HG03066 (cell line): ENCODE data around the gene REXO4.
"Not testable (repeated sequence)": the region's sequence is repeated elsewhere in the genome, so short reads cannot be mapped to it uniquely, and the experiment has no call there.

Source experiments
- ATAC-seq: cut with Tn5 transposase; IDR thresholded peaks from one replicate; pipeline ENCODE4 v1.9.1; 2021; ENCODE audit warnings: low read depth; ENCODE audit not compliant: unreplicated experiment

The REXO4 gene

DNA sequence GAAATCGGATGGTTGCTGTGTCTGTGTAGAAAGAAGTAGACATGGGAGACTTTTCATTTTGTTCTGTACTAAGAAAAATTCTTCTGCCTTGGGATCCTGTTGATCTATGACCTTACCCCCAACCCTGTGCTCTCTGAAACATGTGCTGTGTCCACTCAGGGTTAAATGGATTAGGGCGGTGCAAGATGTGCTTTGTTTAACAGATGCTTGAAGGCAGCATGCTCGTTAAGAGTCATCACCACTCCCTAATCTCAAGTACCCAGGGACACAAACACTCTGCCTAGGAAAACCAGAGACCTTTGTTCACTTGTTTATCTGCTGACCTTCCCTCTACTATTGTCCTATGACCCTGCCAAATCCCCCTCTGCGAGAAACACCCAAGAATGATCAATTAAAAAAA is 26.4 kb downstream of the REXO4 start:
- not testable (repeated sequence) for ATAC-seq

- ATAC-seq: no peak
These were observed 27.1 kb downstream of the REXO4 start for GRCh38 chr9:133390713-133391112.

GRCh38 chr9:133389562-133389961 is 28.2 kb downstream of the REXO4 start:
- no peak for ATAC-seq

DNA sequence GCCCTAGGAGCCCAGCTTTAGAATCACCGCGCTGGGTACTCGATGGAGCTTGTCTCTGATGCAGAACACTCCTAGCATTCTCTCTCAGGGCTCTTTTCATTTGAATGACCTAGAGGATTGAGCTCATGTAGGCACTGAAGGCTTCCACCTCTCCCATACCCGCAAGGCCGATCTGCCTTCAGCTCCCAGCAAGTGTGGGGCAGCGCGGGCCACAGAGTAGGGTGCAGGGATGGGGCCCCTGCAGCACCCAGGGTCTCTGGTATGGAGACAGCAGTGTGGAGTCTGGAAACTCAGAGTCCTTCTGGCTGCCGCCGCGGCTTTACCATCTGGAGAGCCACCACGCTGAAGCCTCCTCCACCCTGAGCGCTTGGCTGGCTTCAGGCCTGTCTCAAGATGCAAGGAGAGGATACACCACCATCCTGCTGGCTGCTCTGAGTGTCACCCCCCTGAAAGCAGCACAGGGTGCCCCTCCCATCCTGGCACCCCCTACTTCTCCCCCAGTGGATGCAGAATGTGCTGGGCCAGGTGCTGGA is 28.7 kb downstream of the REXO4 start:
- ATAC-seq: no peak

- ATAC-seq: no peak
These were observed 30.1 kb downstream of the REXO4 start for GRCh38 chr9:133387680-133388079.

GRCh38 chr9:133386338-133386737 is 31.5 kb downstream of the REXO4 start:
- no peak for ATAC-seq

DNA sequence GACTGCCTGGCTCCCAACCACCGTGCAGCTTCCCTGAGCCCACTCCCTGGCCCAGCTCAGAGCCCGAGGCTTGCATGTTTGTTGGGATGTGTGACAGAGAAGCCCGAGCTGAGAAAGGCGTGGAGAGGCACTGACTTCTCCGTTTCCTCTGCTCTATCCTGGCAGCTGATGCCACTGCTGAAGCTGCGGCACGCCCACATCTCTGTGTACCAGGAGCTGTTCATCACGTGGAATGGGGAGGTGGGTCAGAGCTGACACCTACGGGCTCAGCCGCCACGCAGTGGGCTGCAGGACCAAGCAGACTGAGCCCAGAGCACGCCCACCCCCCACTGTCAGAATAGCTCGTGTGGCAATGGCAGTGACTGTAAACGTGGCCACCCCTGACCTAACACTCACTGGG is 32.4 kb downstream of the REXO4 start:
- no peak for ATAC-seq

DNA sequence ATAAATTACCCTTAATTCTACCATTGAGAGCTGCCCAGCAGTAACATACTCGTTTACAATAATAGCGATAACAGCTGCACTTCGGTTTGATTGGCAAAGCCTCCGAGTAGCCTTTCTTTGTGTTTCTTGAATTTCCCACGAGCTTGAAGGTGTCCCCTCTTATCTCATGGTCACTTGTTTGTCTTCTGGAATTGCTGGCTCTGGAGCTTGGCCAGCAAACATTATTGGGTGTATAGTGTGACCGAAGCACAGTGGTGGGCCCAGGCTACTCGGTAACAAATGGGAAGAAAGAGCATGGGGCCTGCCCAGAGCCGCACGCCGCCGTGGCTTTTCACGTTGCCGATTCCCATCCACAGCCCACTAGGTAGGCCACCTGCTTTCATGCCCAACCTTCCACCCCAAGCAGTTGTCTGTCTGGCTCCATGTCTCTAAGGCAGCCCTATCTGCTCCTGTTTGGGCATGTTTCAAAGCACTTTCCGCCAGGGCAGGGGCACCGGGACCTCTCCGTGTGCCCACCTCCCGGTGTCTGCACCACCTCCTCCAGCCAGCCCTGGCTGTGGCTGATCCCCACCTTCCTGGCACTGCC is 33.0 kb downstream of the REXO4 start:
- ATAC-seq: no peak

- ATAC-seq: no peak
These were observed 34.4 kb downstream of the REXO4 start for GRCh38 chr9:133383438-133383837.

- ATAC-seq: no peak
These were observed 35.2 kb downstream of the REXO4 start for GRCh38 chr9:133382507-133383141.

DNA sequence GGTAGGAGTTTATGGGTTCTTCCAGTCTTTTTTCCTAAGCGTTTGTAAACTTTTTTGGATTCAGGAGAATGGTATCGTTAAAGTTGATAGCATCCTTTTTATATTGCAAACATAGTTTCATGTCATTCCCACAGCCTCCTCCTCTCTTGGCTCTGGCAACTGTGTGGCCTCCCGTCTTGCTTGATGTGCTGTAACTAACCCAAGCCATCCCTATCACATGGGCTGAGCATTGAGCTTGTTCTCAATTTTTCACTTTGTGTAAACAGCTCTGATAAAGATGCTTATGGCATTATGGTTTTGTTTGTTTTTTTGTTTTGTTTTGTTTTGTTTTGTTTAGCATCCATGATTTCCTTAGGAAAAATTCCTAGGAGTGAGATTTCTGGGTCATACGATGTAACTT is 37.1 kb downstream of the REXO4 start:
- no peak for ATAC-seq

DNA sequence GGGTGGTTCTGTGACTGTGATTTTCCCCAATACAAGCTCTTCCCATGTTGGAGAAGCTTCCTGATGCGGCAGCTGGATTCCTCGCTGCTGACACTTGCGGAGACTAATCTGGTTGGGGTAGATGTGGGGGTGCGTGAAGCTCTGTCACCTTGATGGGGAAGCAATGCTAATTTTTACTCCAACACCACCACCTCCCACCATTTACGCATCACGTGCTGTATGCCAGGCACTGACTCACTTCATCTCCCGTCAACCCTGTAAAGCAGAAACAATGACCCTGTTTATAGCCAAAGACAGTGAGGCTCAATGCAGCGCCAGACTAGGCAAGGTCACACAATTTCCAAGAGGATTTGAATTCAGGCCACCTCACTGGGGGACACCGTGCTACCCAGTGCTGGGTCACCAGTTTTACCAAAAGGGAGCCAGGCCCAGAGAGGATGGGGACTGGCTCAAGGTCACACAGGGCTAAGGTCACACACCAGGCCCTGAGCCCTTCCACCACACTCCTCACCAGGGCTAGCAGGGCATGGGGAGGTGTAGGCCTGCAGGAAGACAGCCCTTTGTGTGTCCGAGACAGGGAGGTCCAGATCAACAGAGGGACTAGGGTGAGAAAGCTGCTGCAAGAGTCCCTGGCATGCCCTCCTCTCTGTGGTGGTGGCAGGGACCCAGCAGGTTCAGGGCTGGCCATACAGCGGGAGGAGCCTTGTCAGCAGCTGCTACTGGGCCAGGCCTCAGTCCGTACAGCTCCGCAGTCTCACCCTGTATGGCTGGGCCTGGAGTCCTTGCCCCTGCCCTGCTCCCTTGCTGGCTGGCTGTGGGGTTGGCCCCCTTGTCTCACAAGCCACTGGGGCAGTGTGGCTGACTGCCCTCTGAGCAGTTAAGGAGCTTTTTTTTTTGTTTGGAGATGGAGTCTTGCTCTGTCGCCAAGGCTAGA is 38.4 kb downstream of the REXO4 start:
- ATAC-seq: no peak

DNA sequence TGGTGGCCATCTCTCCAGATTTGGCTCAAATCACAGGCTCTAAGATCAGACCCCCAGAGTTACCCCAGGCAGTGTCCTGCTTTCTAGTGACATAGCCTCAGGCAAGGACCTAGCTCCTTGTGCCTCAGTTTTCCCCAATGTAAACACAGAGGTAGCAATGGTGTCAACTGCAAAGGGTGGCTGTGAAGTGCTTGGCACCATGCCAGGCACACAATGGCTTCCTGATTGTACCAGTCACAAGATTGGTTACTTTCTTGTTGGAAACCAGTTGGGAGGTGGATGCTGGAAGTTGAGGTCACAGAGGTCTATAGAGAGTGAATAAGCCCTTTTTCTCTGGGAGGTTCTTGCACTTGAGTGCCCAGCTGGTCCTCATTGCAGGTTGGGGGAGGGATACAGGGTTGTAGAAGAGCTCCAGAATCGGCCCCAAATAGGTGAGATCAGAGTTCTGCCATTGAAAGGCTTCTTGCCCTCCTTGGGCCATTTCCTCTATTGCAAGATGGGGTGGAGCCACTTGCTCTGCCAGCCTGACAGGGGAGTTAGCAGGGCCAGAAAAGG is 39.3 kb downstream of the REXO4 start:
- ATAC-seq: no peak

DNA sequence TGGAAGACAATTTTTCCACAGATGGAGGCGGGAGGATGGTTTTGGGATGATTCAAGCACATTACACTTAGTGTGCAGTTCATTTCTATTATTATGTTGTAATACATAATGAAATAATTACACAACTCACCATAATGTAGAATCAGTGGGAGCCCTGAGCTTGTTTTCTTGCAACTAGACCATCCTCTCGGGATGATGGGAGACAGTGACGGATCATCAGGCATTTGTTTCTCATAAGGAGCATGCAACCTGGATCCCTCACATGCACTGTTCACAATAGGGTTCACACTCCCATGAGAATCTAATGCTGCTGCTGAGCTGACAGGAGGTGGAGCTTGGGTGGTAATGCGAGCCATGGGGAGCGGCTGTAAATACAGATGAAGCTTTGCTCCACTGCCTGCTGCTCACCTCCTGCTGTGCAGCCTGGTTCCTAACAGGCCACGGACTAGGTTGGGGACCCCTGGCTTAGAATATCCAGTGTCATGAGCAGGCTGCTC is 40.0 kb downstream of the REXO4 start:
- ATAC-seq: no peak

DNA sequence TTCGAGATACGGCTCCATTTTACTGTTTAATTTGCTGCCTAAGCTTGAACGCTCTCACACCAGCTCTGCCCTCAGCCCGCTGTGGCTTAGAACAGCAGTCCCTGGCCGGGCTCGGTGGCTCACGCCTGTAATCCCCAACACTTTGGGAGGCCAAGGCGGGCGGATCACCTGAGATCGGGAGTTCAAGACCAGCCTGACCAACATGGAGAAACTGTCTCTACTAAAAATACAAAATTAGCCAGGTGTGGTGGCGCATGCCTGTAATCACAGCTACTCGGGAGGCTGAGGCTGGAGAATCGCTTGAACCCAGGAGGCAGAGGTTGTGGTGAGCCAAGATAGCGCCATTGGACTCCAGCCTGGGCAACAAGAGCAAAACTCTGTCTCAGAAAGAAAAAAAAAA is 40.5 kb downstream of the REXO4 start:
- not testable (repeated sequence) for ATAC-seq

GRCh38 chr9:133375724-133376654 is 41.8 kb downstream of the REXO4 start, which contains the start of the genes STKLD1 and SURF4:
Gene STKLD1, plus strand, starts transcription at chr9:133376366. Its CDS starts 108 bp downstream, at chr9:133376474.
Gene SURF4, minus strand, starts transcription at chr9:133376060. Its CDS starts 91 bp downstream, at chr9:133375969.
- peak; percentile 87 for ATAC-seq

DNA sequence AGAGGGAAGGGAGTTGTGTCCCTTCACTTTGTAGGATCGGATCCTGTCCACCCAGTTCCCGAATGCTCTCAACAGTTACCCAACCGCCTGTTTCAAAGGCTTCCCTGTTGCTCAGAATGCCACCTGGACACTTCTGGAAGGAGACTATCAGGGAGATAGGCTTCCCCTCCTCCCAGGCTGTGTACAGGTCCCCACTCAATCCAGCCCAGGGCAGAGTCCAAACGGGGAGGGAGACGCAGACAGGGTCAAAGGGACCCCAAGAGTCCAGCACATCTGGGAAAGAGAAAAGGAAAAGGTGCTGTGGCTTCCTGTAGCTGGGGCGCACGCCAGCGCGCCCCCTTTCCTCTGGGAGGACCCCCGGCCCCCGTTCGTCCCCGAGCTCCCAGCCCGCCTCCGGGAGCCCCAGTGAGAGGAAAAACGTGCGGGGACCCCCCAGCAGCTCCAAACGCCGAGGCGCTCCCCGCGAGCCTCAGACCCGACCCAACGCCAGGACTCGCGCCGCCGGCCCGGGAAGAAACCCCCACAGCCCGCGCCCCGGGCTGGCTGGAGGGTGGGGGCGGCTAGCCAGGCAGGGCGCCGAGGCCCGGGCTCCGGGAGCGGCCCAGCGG is 42.6 kb downstream of the REXO4 start:
- ATAC-seq: peak; percentile 22

- no peak for ATAC-seq
These were observed 43.1 kb downstream of the REXO4 start for GRCh38 chr9:133374612-133375115.

GRCh38 chr9:133372144-133372543 is 45.7 kb downstream of the REXO4 start:
- ATAC-seq: no peak
